Fibroblast of the aortic adventitia (primary cell): Measurements from ENCODE around the gene FAM53B. TPM values are rescaled to one million over a fixed set of nuclear protein-coding genes. Genes with fewer than 3 reads are reported as not detected.

ENCODE experiments used
- DNase-seq: peaks from one replicate; pipeline ENCODE4 v3.0.0-alpha.2; 2010; ENCODE audit warnings: low read depth
- H3K4me3 ChIP-seq: 2 replicates; pipeline ENCODE4 v1.5.1; 2011; ENCODE audit warnings: low read depth, mild to moderate bottlenecking, control low read depth, low read length, moderate library complexity
- CTCF ChIP-seq: IDR thresholded peaks from 2 replicates; pipeline ENCODE4 v1.5.1; 2011; ENCODE audit warnings: mild to moderate bottlenecking, low read length, control low read depth, inconsistent platforms; ENCODE audit not compliant: insufficient read depth
- total RNA-seq: library from RNA; depleted of rRNA; stranded (reverse); fragments of >200 nt; gene quantifications from 2 replicates; pipeline ENCODE4 v1.2.3, GENCODE V29; 2012; ENCODE audit warnings: low replicate concordance

The FAM53B gene
- total RNA-seq, 1 donor = 9.2 TPM

DNA sequence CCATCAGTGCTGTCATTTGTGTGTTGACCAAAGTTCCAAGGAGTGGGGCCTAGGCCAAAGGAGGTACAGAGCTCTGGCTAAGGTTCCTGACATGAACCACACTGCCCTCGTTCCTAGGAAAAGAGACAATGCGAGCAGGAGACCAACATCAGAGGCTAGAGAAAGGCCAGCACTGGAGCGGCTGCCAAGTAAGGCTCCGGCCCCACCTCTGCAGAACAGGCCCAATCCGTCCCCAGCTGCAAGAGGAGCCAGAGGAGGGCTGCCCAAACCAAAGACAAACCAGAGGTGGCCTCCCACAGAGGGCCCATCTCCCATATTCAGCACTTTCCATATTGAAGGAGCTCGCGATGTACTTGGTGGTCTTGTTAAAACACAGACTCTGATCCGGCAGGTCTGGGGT, 81.0 kb downstream of the FAM53B start:
- TF ChIP-seq CTCF = no peak
- DNase-seq = no peak

DNA sequence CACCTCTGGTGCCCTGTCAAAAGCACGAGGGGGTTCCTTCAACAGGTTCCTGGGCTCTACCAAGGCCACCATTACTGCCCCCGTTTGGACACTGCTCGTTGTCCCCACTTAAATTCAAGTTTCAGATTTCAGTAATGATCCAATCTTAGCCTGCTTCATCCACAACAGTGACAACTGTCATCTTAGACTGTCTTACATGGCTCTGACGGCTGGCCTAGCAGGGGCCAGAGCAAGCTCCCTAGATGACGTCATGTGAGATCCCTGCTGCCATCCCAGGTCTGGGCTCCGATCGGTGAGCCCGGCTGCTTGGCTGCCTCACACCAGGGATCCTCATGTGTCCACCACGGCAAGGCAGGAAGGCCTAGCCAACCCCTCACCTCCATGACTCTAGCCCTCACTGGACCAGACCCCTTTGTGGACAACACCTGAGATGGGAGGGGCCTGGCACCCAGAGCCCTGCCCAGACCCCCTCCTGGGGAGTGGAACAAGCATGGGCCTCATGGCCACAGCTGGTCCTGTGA, 82.5 kb downstream of the FAM53B start:
- H3K4me3 ChIP-seq = no peak overlapping the region
- no peak for TF ChIP-seq CTCF
- no peak for DNase-seq

More for the DNA sequence above, 81.0 kb downstream of the FAM53B start:
- no peak overlapping the region for H3K4me3 ChIP-seq

DNA sequence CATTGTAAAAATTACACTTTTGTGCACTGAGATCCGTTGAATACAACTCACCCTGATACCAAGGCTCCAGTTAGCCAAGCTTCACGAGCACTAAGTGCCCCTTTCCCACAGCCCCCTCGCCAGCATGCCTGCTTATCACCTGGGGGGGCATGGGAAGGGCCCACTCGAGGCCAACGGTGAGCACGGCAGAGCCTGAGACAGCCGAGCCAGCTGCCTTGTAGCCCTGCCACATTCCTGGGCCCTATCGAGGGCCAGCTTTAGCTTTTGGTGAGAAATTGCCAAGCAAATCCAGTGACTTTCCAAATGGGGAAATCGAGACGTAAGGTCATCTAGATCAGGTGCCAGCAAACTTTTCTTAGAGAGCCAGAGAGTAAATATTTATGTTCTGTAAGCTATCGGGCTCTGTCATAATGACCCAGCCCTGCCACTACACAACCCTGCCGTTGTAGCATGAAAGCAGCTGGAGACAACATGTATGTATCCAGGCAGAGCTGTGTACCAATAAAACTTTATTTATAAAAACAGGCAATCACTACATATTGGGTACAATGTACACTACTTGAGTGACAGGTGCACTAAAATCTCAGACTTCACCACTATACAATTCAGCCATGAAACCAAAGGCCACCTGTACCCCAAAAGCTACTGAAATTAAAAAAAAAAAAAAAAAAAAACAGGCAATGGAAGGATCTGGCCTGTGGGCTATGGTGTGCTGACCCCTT, 83.6 kb downstream of the FAM53B start:
- no peak for DNase-seq
- no peak overlapping the region for H3K4me3 ChIP-seq
- TF ChIP-seq CTCF = no peak

GRCh38 chr10:124659380-124659779, 84.8 kb downstream of the FAM53B start:
- DNase-seq = no peak
- no peak for TF ChIP-seq CTCF

DNA sequence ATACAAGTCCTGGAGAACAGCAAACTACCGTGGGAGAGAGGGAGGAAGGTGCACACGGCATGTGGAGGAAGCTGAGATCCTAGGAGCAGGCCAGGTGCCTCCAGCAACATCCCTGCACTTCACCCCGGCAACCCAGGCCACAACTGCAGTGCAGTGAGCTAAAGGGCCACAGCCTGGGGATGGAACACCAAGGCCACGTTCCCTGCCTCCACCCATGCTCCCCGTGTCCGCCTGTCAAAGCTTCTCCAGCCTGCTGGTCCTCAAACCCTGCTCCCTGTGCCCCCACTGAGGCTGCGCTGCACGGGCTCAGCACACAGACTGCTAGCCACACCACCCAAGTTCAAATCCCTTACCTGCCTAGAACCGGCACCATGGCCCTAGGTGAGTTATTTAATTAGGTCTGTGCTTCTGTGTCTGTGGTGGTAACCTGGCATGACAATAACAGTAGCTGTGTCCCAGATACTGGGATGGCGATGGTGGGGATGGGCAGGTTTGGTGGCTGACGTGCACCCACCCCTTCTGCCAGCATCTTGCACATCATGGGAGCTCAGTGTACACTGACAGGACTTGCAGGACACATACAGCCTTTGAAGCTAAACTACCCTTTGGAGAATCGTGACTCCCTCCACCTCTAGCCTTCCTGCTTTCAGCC, 85.5 kb downstream of the FAM53B start:
- no peak for DNase-seq
- no peak for TF ChIP-seq CTCF
- no peak overlapping the region for H3K4me3 ChIP-seq

More at GRCh38 chr10:124659380-124659779, 84.8 kb downstream of the FAM53B start:
- no peak overlapping the region for H3K4me3 ChIP-seq

- no peak for DNase-seq
- no peak overlapping the region for H3K4me3 ChIP-seq
- no peak for TF ChIP-seq CTCF
These were observed 86.4 kb downstream of the FAM53B start for GRCh38 chr10:124657806-124658205.
